Measurements from ENCODE around the gene SERPINA4.

DNA sequence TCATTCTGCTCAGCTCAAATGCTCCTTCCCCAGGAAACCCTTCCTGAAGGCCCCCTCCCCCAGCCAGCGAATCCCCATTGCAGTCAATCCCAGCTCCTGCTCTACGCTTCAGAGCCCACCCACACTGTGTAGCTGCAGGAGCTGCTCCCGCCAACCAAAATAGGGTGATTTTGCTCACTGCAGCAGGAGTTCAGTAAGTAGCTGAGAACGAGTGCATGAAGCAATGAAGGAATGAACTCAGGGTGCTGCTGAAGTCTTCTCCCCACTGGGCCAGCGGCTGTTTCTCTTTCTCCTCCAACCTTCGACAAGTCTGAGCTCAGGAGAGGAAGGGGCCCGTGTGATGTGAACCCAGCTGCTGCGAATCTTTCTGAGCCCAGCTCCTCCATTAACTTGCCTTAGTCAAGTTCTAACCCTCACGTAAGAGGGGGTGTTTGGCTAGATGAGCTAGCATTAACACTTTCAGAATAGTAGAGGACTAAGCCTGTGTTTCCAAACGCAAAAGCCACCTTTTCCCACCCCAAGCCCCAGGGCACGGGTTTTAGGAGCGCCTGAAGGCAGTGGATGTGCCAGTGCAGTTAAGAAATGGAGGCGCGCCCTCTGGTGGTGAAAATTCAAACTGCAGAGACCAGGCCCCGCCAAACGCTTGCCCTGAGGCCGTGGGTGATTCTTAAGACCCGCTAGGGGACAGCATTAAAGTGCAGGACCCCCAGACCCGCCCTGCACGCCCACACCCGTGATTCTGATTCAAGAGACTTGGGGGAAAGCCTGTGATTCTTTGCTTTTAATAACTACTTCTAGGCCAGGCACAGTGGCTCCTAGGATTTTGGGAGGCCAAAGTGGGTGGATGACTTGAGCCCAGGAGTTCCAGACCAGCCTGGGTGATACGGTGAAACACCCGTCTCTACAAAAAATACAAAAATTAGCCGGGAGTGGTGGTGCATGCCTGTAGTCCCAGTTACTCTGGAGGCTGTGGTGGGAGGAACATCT, 11.9 kb upstream of the SERPINA4 start:
- TF ChIP-seq, protein P1, sequence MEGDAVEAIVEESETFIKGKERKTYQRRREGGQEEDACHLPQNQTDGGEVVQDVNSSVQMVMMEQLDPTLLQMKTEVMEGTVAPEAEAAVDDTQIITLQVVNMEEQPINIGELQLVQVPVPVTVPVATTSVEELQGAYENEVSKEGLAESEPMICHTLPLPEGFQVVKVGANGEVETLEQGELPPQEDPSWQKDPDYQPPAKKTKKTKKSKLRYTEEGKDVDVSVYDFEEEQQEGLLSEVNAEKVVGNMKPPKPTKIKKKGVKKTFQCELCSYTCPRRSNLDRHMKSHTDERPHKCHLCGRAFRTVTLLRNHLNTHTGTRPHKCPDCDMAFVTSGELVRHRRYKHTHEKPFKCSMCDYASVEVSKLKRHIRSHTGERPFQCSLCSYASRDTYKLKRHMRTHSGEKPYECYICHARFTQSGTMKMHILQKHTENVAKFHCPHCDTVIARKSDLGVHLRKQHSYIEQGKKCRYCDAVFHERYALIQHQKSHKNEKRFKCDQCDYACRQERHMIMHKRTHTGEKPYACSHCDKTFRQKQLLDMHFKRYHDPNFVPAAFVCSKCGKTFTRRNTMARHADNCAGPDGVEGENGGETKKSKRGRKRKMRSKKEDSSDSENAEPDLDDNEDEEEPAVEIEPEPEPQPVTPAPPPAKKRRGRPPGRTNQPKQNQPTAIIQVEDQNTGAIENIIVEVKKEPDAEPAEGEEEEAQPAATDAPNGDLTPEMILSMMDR (IDR thresholded peaks at IDR 0.05) = peak; percentile 60 to 95 (median 86)
- no peak for TF ChIP-seq POLR2A (IDR thresholded peaks at IDR 0.05)
